ENCODE measurements around the gene ESCO1. TPM values are rescaled to one million over a fixed set of nuclear protein-coding genes. Genes with fewer than 3 reads are reported as not detected.

Gene ESCO1
- total and polyA plus RNA-seq, 2 experiments from 2014 or later = 10.9 to 22.0 TPM

GRCh38 chr18:21484851-21485636, 115.5 kb downstream of the ESCO1 start:
- H3K4me2 ChIP-seq = no peak overlapping the region
- 76% methylated on average over 7 of the region's 7 CpGs for WGBS (ENCODE audit: low lambda C conversion rate, missing lambda C conversion rate)

GRCh38 chr18:21483051-21483450, 117.5 kb downstream of the ESCO1 start:
- Histone ChIP-seq H3K9me3 (ENCODE audit: low read depth) (no peaks in the 10 kb centered on the region), H2AFZ (no peak overlapping the region), H3K27ac (no peak overlapping the region), H3K9me2 (replicated peaks; ENCODE audit: insufficient read depth) (no peaks in the 10 kb centered on the region), H3K27me3 (no peaks in the 10 kb centered on the region), H3K4me2 (no peak overlapping the region), H3K79me2 (no peaks in the 10 kb centered on the region), H3K4me3 (no peak overlapping the region), H3K4me1 (ENCODE audit: insufficient read depth) (no peaks in the 10 kb centered on the region), H3K36me3 (replicated peaks; ENCODE audit: insufficient read depth, low read depth) (no peaks in the 10 kb centered on the region), H4K20me1 (ENCODE audit: insufficient read depth, poor library complexity, severe bottlenecking) (no peaks in the 10 kb centered on the region)
- WGBS (ENCODE audit: low lambda C conversion rate, missing lambda C conversion rate) = 71% methylated on average over 5 of the region's 5 CpGs
- DNase-seq (ENCODE audit: low spot score) = no peak
- TF ChIP-seq, protein P1, sequence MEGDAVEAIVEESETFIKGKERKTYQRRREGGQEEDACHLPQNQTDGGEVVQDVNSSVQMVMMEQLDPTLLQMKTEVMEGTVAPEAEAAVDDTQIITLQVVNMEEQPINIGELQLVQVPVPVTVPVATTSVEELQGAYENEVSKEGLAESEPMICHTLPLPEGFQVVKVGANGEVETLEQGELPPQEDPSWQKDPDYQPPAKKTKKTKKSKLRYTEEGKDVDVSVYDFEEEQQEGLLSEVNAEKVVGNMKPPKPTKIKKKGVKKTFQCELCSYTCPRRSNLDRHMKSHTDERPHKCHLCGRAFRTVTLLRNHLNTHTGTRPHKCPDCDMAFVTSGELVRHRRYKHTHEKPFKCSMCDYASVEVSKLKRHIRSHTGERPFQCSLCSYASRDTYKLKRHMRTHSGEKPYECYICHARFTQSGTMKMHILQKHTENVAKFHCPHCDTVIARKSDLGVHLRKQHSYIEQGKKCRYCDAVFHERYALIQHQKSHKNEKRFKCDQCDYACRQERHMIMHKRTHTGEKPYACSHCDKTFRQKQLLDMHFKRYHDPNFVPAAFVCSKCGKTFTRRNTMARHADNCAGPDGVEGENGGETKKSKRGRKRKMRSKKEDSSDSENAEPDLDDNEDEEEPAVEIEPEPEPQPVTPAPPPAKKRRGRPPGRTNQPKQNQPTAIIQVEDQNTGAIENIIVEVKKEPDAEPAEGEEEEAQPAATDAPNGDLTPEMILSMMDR (IDR thresholded peaks at IDR 0.05; ENCODE audit: poor library complexity) = no peak
- TF ChIP-seq EZH2phosphoT487 (IDR thresholded peaks at IDR 0.05; ENCODE audit: low read depth, severe bottlenecking, unreplicated experiment) (no peak), EZH2 (IDR thresholded peaks at IDR 0.05; ENCODE audit: borderline replicate concordance) (no peak)

More at GRCh38 chr18:21484851-21485636, 115.5 kb downstream of the ESCO1 start:
- Histone ChIP-seq H4K20me1 (ENCODE audit: insufficient read depth, poor library complexity, severe bottlenecking) (no peaks in the 10 kb centered on the region), H3K36me3 (replicated peaks; ENCODE audit: insufficient read depth, low read depth) (no peaks in the 10 kb centered on the region), H3K4me3 (no peak overlapping the region), H3K9me3 (ENCODE audit: low read depth) (no peaks in the 10 kb centered on the region), H3K9me2 (replicated peaks; ENCODE audit: insufficient read depth) (no peaks in the 10 kb centered on the region), H3K27me3 (no peaks in the 10 kb centered on the region), H3K4me1 (ENCODE audit: insufficient read depth) (no peaks in the 10 kb centered on the region), H2AFZ (no peak overlapping the region), H3K79me2 (no peaks in the 10 kb centered on the region), H3K27ac (no peak overlapping the region)
- no peak for DNase-seq (ENCODE audit: low spot score)
- TF ChIP-seq EZH2phosphoT487 (IDR thresholded peaks at IDR 0.05; ENCODE audit: low read depth, severe bottlenecking, unreplicated experiment) (no peak), EZH2 (IDR thresholded peaks at IDR 0.05; ENCODE audit: borderline replicate concordance) (no peak)
- TF ChIP-seq, protein P1 (IDR thresholded peaks at IDR 0.05; ENCODE audit: poor library complexity) = no peak

DNA sequence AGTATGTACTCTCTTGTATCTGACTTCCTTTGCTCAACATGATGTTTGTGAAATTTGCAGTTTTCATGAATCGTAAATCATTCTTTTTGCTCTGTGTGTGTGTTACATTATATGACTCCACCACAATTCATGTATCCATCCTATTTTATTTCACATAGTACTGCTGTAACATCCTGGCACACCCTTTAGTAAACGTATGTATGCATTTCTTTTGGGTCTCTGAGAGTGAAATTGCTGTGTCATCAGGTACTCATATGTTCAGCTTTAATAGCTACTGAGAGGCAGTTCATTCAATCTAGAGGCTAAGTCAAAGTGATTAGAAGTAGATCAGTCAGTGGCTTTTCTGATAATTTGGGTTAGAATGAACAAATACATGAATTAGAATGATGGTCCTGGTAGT, 118.8 kb downstream of the ESCO1 start:
- DNase-seq (ENCODE audit: low spot score) = no peak
- Histone ChIP-seq H3K4me1 (ENCODE audit: insufficient read depth) (no peaks in the 10 kb centered on the region), H3K27ac (no peak overlapping the region), H3K36me3 (replicated peaks; ENCODE audit: insufficient read depth, low read depth) (no peaks in the 10 kb centered on the region), H3K9me2 (replicated peaks; ENCODE audit: insufficient read depth) (no peaks in the 10 kb centered on the region), H3K79me2 (no peaks in the 10 kb centered on the region), H4K20me1 (ENCODE audit: insufficient read depth, poor library complexity, severe bottlenecking) (no peaks in the 10 kb centered on the region), H2AFZ (no peak overlapping the region), H3K4me3 (no peak overlapping the region), H3K4me2 (no peak overlapping the region), H3K9me3 (ENCODE audit: low read depth) (no peaks in the 10 kb centered on the region), H3K27me3 (no peaks in the 10 kb centered on the region)
- WGBS (ENCODE audit: low lambda C conversion rate, missing lambda C conversion rate) = 95% methylated on average over 2 of the region's 2 CpGs
- TF ChIP-seq EZH2phosphoT487 (IDR thresholded peaks at IDR 0.05; ENCODE audit: low read depth, severe bottlenecking, unreplicated experiment) (no peak), EZH2 (IDR thresholded peaks at IDR 0.05; ENCODE audit: borderline replicate concordance) (no peak)
- TF ChIP-seq, protein P1 (IDR thresholded peaks at IDR 0.05; ENCODE audit: poor library complexity) = no peak
